Left lung (tissue), 10 donors: ENCODE measurements around the gene MAP2. TPM values are rescaled to one million over a fixed set of nuclear protein-coding genes. Genes with fewer than 3 reads are reported as not detected.

Experiments used
- ATAC-seq: fragments of 200-7000 bp; cut with Tn5 transposase; one replicate; pipeline ENCODE4 v1.9.1; 2020; ENCODE audit warnings: moderate library complexity
- DNase-seq, 4 donors: peaks; one replicate each; pipeline ENCODE4 v3.0.0-alpha.2; 2013 to 2020
- H3K27ac ChIP-seq, 2 donors: fragments of 200-600 bp; sonication (generic) in 1 of 2; one replicate each; pipeline versions ENCODE4 v1.5.0 to v1.8.0; 2020 to 2021
- H3K27me3 ChIP-seq, 2 donors: fragments of 200-600 bp; sonication (generic) in 1 of 2; one replicate each; pipeline versions ENCODE4 v1.5.0 to v1.8.0; 2020 to 2021
- H3K36me3 ChIP-seq, 2 donors: fragments of 200-600 bp; sonication (generic) in 1 of 2; one replicate each; pipeline versions ENCODE4 v1.5.0 to v1.8.0; 2020 to 2021
- H3K4me1 ChIP-seq, 2 donors: fragments of 200-600 bp; one replicate each; pipeline ENCODE4 v1.8.0; 2021
- H3K4me3 ChIP-seq, 2 donors: fragments of 200-600 bp; sonication (generic) in 1 of 2; one replicate each; pipeline versions ENCODE4 v1.5.0 to v1.8.0; 2020 to 2021; ENCODE audit warnings: mild to moderate bottlenecking in 1 of 2
- H3K9me3 ChIP-seq, 2 donors: fragments of 200-600 bp; sonication (generic) in 1 of 2; one replicate each; pipeline versions ENCODE4 v1.5.0 to v1.8.0; 2020 to 2021
- intact Hi-C, 2 donors: fragments of 100-400 bp; cut with DNase I; formaldehyde crosslinking; loops; one replicate each; pipeline versions ENCODE4 v1.11.2 to v1.14.2; 2022
- polyA plus RNA-seq, 6 donors: library from polyadenylated mRNA; unstranded; fragments of 120-200 nt; gene quantifications; one replicate each; pipeline ENCODE4 v1.2.1, GENCODE V29; 2013; ENCODE audit not compliant: insufficient read length in 6 of 6
- total RNA-seq, 2 donors: library from RNA; stranded (reverse); fragmentation: NEBNext Ultra II Directional; extraction: Animal tissue kit (Norgen Biotek cat#: 25700); gene quantifications; one replicate each; pipeline ENCODE4 v1.2.1, GENCODE V29; 2021
- TF ChIP-seq, protein P1 (sequence below), 2 donors: fragments of 200-600 bp; sonication (generic) in 1 of 2; IDR thresholded peaks; one replicate each; pipeline versions ENCODE4 v1.5.0 to v1.8.0; 2021; ENCODE audit warnings: antibody characterized with exemption in 2 of 2
- donor health status: DM: no; HTN: yes; CAD: no.
- donor health status: DM: no; HTN: no; CAD: no.

The MAP2 gene
- total and polyA plus RNA-seq, 8 donors, result 8.5 to 67.1 (median 11.1) TPM

DNA sequence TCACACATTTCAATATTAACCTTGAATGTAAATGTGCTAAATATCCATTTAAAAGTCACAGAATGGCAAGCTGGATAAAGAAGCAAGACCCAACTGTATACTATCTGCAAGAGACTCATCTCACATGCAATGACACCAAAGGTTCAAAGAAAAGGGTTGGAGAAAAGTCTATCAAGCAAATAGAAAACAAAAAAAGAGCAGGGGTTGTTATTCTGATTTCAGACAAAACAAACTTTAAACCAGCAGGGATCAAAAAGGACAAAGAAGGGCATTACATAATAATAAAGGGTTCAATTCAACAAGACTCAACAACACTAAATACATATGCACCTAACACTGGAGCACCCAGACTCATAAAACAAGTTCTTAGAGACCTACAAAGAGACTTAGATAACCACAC lies 333.3 kb downstream of the MAP2 start:
- no peaks in the 10 kb centered on the region for H3K27me3 ChIP-seq
- ATAC-seq (no peak), DNase-seq (no peak)
- H3K9me3 ChIP-seq, result no peaks in the 10 kb centered on the region
- H3K27ac ChIP-seq, result no peak overlapping the region
- no peak overlapping the region for H3K4me3 ChIP-seq
- TF ChIP-seq, protein P1, sequence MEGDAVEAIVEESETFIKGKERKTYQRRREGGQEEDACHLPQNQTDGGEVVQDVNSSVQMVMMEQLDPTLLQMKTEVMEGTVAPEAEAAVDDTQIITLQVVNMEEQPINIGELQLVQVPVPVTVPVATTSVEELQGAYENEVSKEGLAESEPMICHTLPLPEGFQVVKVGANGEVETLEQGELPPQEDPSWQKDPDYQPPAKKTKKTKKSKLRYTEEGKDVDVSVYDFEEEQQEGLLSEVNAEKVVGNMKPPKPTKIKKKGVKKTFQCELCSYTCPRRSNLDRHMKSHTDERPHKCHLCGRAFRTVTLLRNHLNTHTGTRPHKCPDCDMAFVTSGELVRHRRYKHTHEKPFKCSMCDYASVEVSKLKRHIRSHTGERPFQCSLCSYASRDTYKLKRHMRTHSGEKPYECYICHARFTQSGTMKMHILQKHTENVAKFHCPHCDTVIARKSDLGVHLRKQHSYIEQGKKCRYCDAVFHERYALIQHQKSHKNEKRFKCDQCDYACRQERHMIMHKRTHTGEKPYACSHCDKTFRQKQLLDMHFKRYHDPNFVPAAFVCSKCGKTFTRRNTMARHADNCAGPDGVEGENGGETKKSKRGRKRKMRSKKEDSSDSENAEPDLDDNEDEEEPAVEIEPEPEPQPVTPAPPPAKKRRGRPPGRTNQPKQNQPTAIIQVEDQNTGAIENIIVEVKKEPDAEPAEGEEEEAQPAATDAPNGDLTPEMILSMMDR (IDR thresholded peaks at IDR 0.05), result no peak
- no peaks in the 10 kb centered on the region for H3K36me3 ChIP-seq
- intact Hi-C loops, result no loop called here
- H3K4me1 ChIP-seq, result no peaks in the 10 kb centered on the region

DNA sequence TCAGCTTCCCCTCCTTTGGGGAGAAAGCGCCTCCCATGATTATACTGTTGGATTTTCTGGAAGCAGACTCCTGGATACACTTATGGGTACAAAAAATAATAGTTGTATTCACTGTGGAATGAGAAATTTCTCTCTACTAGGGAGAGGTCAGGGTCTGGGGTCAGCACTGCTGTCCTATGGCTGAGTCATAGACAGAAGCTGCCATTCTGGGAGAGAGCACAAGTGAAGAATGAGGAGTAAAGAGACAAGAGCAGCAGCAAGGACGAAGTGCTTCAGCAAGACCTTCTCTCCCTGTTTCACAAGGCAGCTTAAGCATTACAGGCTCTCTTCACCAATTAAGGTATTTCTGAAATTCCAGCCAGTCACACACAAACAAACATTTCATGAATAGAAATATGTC lies 337.7 kb downstream of the MAP2 start:
- DNase-seq (no peak), ATAC-seq (no peak)
- Histone ChIP-seq H3K4me1 (no peaks in the 10 kb centered on the region), H3K9me3 (no peaks in the 10 kb centered on the region), H3K36me3 (no peaks in the 10 kb centered on the region), H3K27me3 (no peaks in the 10 kb centered on the region), H3K27ac (no peak overlapping the region), H3K4me3 (no peak overlapping the region)
- TF ChIP-seq, protein P1 (IDR thresholded peaks at IDR 0.05), result no peak
- intact Hi-C loops, result no loop called here

DNA sequence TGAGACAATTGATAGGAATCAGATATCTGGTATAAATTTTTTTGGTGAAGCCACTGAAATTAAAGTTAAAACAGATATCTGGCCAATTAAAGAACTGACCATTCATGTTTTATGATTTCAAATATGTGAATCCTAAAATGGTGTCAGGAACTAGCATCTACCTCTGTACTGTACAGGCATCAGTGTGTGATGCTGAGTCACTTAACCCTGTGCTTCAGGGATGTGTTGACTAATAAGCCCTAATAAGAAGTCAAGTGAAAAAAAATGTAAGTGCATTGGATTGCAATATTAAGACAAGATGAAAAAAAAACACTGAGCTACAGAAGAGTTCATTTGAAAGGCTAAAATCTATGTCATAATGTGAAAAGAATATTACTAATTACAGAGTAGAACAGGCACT lies 338.7 kb downstream of the MAP2 start:
- intact Hi-C loops, result no loop called here
- DNase-seq (no peak), ATAC-seq (no peak)
- no peaks in the 10 kb centered on the region for H3K4me1 ChIP-seq
- H3K27me3 ChIP-seq, result no peaks in the 10 kb centered on the region
- TF ChIP-seq, protein P1 (IDR thresholded peaks at IDR 0.05), result no peak
- no peak overlapping the region for H3K27ac ChIP-seq
- no peak overlapping the region for H3K4me3 ChIP-seq
- H3K36me3 ChIP-seq, result no peaks in the 10 kb centered on the region
- H3K9me3 ChIP-seq, result no peaks in the 10 kb centered on the region

DNA sequence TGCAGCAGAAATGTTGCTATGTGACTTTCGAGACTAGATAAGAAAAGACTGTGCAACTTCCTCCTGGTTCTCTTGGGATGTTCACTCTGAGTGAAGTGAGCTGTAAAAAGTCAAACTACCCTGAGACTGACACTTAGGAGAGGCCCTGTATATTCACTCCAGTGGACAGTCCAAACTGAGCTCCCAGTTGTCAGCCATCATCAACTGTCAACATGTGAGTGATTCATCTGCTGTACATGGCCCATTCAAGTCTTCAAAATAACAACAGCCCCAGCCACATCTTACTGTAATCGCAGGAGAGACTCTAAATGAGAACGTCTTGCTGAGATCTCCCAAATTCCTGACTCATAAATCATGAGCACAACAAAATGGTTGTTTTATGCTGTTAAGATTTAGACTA lies 339.3 kb downstream of the MAP2 start:
- Histone ChIP-seq H3K27me3 (no peaks in the 10 kb centered on the region), H3K27ac (no peak overlapping the region), H3K4me1 (no peaks in the 10 kb centered on the region), H3K4me3 (no peak overlapping the region), H3K36me3 (no peaks in the 10 kb centered on the region), H3K9me3 (no peaks in the 10 kb centered on the region)
- TF ChIP-seq, protein P1 (IDR thresholded peaks at IDR 0.05), result no peak
- ATAC-seq (no peak), DNase-seq (no peak)
- intact Hi-C loops, result no loop called here

DNA sequence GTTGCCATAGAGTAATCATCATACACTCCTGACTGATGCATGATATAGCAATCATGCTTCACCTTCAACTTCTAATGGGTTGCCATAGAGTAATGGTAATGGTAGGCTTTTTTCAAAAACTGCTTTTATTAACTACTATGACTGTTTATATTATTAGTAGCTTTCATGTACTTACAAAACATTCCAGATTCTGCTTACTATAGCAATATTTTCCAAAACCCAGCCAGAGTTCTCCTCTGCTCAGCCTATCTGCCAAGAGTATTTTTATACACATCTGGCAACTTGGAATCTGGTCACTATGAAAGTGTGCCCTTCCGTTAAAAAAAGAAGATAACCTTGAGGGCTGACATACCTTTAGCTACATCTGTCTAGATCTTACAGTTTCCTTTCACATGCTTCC lies 342.8 kb downstream of the MAP2 start:
- H3K9me3 ChIP-seq, result no peaks in the 10 kb centered on the region
- no peak overlapping the region for H3K4me3 ChIP-seq
- peaks cover 0 to 5% of the 10 kb centered on the region in 2 donors for H3K4me1 ChIP-seq
- TF ChIP-seq, protein P1 (IDR thresholded peaks at IDR 0.05), result no peak
- ATAC-seq (no peak), DNase-seq (no peak)
- no peaks in the 10 kb centered on the region for H3K36me3 ChIP-seq
- no peak overlapping the region for H3K27ac ChIP-seq
- intact Hi-C loops, result no loop called here
- peaks cover 6 to 22% of the 10 kb centered on the region in 2 donors for H3K27me3 ChIP-seq
